ENCODE results near the gene JARID2.

The JARID2 gene

GRCh38 chr6:15372932-15373331 is 127.1 kb downstream of the JARID2 start:
- Histone ChIP-seq H3K4me3 (ENCODE audit: low read depth, low read length, poor library complexity, severe bottlenecking) (no peak overlapping the region), H3K27ac (ENCODE audit: low read depth, low read length, poor library complexity, severe bottlenecking) (no peak overlapping the region), H3K4me2 (ENCODE audit: low read length) (no peak overlapping the region), H3K4me1 (ENCODE audit: insufficient read depth, low read length, severe bottlenecking) (no peaks in the 10 kb centered on the region), H3F3A (ENCODE audit: insufficient read depth, low read length) (no peaks in the 10 kb centered on the region), H3K9me2 (ENCODE audit: low read depth, low read length) (no peaks in the 10 kb centered on the region), H4K20me1 (ENCODE audit: insufficient read depth, low read length) (no peaks in the 10 kb centered on the region), H3K9ac (ENCODE audit: low read length) (no peak overlapping the region), H2AFZ (ENCODE audit: low read length) (no peak overlapping the region), H3K36me3 (ENCODE audit: insufficient read depth, low read length) (no peaks in the 10 kb centered on the region), H3K79me2 (ENCODE audit: insufficient read depth, low read length) (no peaks in the 10 kb centered on the region), H3K27me3 (ENCODE audit: insufficient read depth, low read length) (no peaks in the 10 kb centered on the region), H3K9me3 (ENCODE audit: low read length) (no peaks in the 10 kb centered on the region)
- no peak for TF ChIP-seq EZH2 (IDR thresholded peaks at IDR 0.05; ENCODE audit: borderline replicate concordance, low read length)
- no peak for TF ChIP-seq CTCF (IDR thresholded peaks at IDR 0.05; ENCODE audit: low read length)

- Histone ChIP-seq H3K9me3 (ENCODE audit: low read length) (no peaks in the 10 kb centered on the region), H3K9ac (ENCODE audit: low read length) (no peak overlapping the region), H3K4me3 (ENCODE audit: low read depth, low read length, poor library complexity, severe bottlenecking) (no peak overlapping the region), H2AFZ (ENCODE audit: low read length) (no peak overlapping the region), H3K79me2 (ENCODE audit: insufficient read depth, low read length) (no peaks in the 10 kb centered on the region), H3K36me3 (ENCODE audit: insufficient read depth, low read length) (no peaks in the 10 kb centered on the region), H3K4me2 (ENCODE audit: low read length) (no peak overlapping the region), H3K27ac (ENCODE audit: low read depth, low read length, poor library complexity, severe bottlenecking) (no peak overlapping the region), H3F3A (ENCODE audit: insufficient read depth, low read length) (no peaks in the 10 kb centered on the region), H4K20me1 (ENCODE audit: insufficient read depth, low read length) (no peaks in the 10 kb centered on the region), H3K27me3 (ENCODE audit: insufficient read depth, low read length) (no peaks in the 10 kb centered on the region), H3K9me2 (ENCODE audit: low read depth, low read length) (no peaks in the 10 kb centered on the region), H3K4me1 (ENCODE audit: insufficient read depth, low read length, severe bottlenecking) (no peaks in the 10 kb centered on the region)
- no peak for TF ChIP-seq CTCF (IDR thresholded peaks at IDR 0.05; ENCODE audit: low read length)
- TF ChIP-seq EZH2 (IDR thresholded peaks at IDR 0.05; ENCODE audit: borderline replicate concordance, low read length), result no peak
Observed at GRCh38 chr6:15374119-15374518, 128.2 kb downstream of the JARID2 start.

GRCh38 chr6:15375018-15375417 is 129.1 kb downstream of the JARID2 start:
- H4K20me1 ChIP-seq (ENCODE audit: insufficient read depth, low read length), result no peaks in the 10 kb centered on the region
- no peaks in the 10 kb centered on the region for H3K4me1 ChIP-seq (ENCODE audit: insufficient read depth, low read length, severe bottlenecking)
- H3K79me2 ChIP-seq (ENCODE audit: insufficient read depth, low read length), result no peaks in the 10 kb centered on the region
- TF ChIP-seq CTCF (IDR thresholded peaks at IDR 0.05; ENCODE audit: low read length), result no peak
- no peak for TF ChIP-seq EZH2 (IDR thresholded peaks at IDR 0.05; ENCODE audit: borderline replicate concordance, low read length)
- no peaks in the 10 kb centered on the region for H3K27me3 ChIP-seq (ENCODE audit: insufficient read depth, low read length)
- no peaks in the 10 kb centered on the region for H3K36me3 ChIP-seq (ENCODE audit: insufficient read depth, low read length)
- no peak overlapping the region for H3K4me3 ChIP-seq (ENCODE audit: low read depth, low read length, poor library complexity, severe bottlenecking)
- no peak overlapping the region for H2AFZ ChIP-seq (ENCODE audit: low read length)
- H3K27ac ChIP-seq (ENCODE audit: low read depth, low read length, poor library complexity, severe bottlenecking), result no peak overlapping the region
- H3F3A ChIP-seq (ENCODE audit: insufficient read depth, low read length), result no peaks in the 10 kb centered on the region
- no peaks in the 10 kb centered on the region for H3K9me3 ChIP-seq (ENCODE audit: low read length)
- no peak overlapping the region for H3K4me2 ChIP-seq (ENCODE audit: low read length)
- H3K9me2 ChIP-seq (ENCODE audit: low read depth, low read length), result no peaks in the 10 kb centered on the region
- no peak overlapping the region for H3K9ac ChIP-seq (ENCODE audit: low read length)

Data from OCI-LY1 (cell line).